Transverse colon (tissue), 4 donors: ENCODE results near the gene ERICH4.

ENCODE experiments used
- EP300 ChIP-seq: sonication (generic); formaldehyde crosslinking; IDR thresholded peaks from one replicate; pipeline ENCODE4 v1.6.1; 2017; ENCODE audit warnings: antibody characterized with exemption, low read depth
- POLR2A ChIP-seq: fragments of 450-650 bp; IDR thresholded peaks from one replicate; pipeline ENCODE4 v1.6.1; 2016; ENCODE audit warnings: antibody characterized with exemption, mild to moderate bottlenecking, moderate library complexity
- POLR2AphosphoS5 ChIP-seq, 3 donors: sonication (generic); formaldehyde crosslinking; IDR thresholded peaks; one replicate each; pipeline ENCODE4 v1.6.1; 2016; ENCODE audit warnings: antibody characterized with exemption in 3 of 3
- TF ChIP-seq, protein P1 (sequence below), 5 experiments: fragments of 200-600 bp in 3 of 5; fragments of 450-650 bp in 2 of 5; sonication (generic) in 3 of 5; IDR thresholded peaks; 1 replicate in 2 of 5; 2 replicates in 3 of 5; pipeline ENCODE4 v1.5.1; 2016 to 2017; ENCODE audit warnings: antibody characterized with exemption in 5 of 5, inconsistent platforms in 3 of 5, mild to moderate bottlenecking in 2 of 5, moderate library complexity in 1 of 5

DNA sequence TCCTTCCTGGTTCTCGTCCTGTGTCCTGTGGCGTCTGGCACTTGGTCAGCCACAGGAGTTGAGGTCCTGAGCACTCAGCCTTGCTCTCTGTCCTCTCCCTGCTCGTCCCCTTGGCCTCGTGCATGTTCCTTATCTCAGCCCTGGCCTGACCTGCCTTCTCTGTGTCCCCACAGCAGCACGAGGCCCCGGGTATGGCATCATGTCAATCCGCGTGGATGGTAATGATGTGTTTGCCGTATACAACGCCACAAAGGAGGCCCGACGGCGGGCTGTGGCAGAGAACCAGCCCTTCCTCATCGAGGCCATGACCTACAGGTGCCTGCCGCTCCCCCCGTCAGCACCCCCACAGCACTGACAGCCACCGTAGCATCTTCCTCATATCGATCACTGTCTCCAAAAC is 20.5 kb upstream of the ERICH4 start:
- TF ChIP-seq, protein P1, sequence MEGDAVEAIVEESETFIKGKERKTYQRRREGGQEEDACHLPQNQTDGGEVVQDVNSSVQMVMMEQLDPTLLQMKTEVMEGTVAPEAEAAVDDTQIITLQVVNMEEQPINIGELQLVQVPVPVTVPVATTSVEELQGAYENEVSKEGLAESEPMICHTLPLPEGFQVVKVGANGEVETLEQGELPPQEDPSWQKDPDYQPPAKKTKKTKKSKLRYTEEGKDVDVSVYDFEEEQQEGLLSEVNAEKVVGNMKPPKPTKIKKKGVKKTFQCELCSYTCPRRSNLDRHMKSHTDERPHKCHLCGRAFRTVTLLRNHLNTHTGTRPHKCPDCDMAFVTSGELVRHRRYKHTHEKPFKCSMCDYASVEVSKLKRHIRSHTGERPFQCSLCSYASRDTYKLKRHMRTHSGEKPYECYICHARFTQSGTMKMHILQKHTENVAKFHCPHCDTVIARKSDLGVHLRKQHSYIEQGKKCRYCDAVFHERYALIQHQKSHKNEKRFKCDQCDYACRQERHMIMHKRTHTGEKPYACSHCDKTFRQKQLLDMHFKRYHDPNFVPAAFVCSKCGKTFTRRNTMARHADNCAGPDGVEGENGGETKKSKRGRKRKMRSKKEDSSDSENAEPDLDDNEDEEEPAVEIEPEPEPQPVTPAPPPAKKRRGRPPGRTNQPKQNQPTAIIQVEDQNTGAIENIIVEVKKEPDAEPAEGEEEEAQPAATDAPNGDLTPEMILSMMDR (IDR thresholded peaks at IDR 0.05) = no peak
- TF ChIP-seq EP300 = no peak
- TF ChIP-seq POLR2AphosphoS5 (IDR thresholded peaks at IDR 0.05) = no peak
- TF ChIP-seq POLR2A = no peak
